Upper lobe of left lung (tissue), 6 donors: ENCODE results near the gene MED14. TPM values are rescaled to one million over a fixed set of nuclear protein-coding genes. Genes with fewer than 3 reads are reported as not detected.

Source experiments
- ATAC-seq, 2 donors: fragments of 200-7000 bp; cut with Tn5 transposase; one replicate each; pipeline ENCODE4 v1.9.1; 2022; ENCODE audit warnings: mild to moderate bottlenecking in 2 of 2, moderate library complexity in 2 of 2; ENCODE audit not compliant: low FRiP score in 2 of 2
- DNase-seq, 2 donors: peaks; one replicate each; pipeline ENCODE4 v3.0.0-alpha.2; 2019 to 2020
- H3K27ac ChIP-seq, 4 donors: fragments of 200-600 bp; sonication (generic); one replicate each; pipeline ENCODE4 v1.5.1; 2016 to 2019
- H3K27me3 ChIP-seq, 4 donors: fragments of 200-600 bp; sonication (generic); one replicate each; pipeline ENCODE4 v1.5.1; 2017 to 2019
- H3K36me3 ChIP-seq, 4 donors: fragments of 200-600 bp; sonication (generic); one replicate each; pipeline ENCODE4 v1.5.1; 2016 to 2019
- H3K4me1 ChIP-seq, 4 donors: fragments of 200-600 bp; sonication (generic); one replicate each; pipeline ENCODE4 v1.5.1; 2018 to 2019
- H3K4me3 ChIP-seq, 4 donors: fragments of 200-600 bp; sonication (generic); one replicate each; pipeline ENCODE4 v1.5.1; 2017 to 2019; ENCODE audit warnings: mild to moderate bottlenecking in 2 of 4, moderate library complexity in 1 of 4
- H3K9me3 ChIP-seq, 4 donors: fragments of 200-600 bp; sonication (generic); one replicate each; pipeline ENCODE4 v1.5.1; 2018 to 2019
- CTCF ChIP-seq, 6 experiments: fragments of 450-650 bp in 4 of 6; fragments of 200-600 bp in 2 of 6; sonication (generic) in 2 of 6; IDR thresholded peaks; one replicate each; pipeline ENCODE4 v1.5.1; 2016 to 2019; ENCODE audit warnings: antibody characterized with exemption in 6 of 6
- EP300 ChIP-seq, 4 donors: sonication (generic); formaldehyde crosslinking; IDR thresholded peaks; one replicate each; pipeline ENCODE4 v1.5.1; 2017; ENCODE audit warnings: antibody characterized with exemption in 4 of 4, control low read depth in 2 of 4
- POLR2A ChIP-seq, 4 donors: fragments of 450-650 bp; IDR thresholded peaks; one replicate each; pipeline ENCODE4 v1.5.1; 2016 to 2017; ENCODE audit warnings: antibody characterized with exemption in 4 of 4, mild to moderate bottlenecking in 2 of 4
- POLR2AphosphoS5 ChIP-seq, 2 donors: sonication (generic); formaldehyde crosslinking; IDR thresholded peaks; one replicate each; pipeline ENCODE4 v1.5.1; 2017; ENCODE audit warnings: antibody characterized with exemption in 2 of 2
- WGBS, 2 donors: methylation state at CpG; one replicate each; pipeline ENCODE4 v1.1.5; 2017 to 2018; 5-methylcytosine and 5-hydroxymethylcytosine counted together
- total RNA-seq, 6 donors: library from RNA; depleted of rRNA in 4 of 6; stranded (reverse); fragments of >200 nt in 4 of 6; gene quantifications; one replicate each; pipeline versions ENCODE4 v1.1.0 to v1.2.1, GENCODE V29; 2016 to 2021
- donor health status: DM: no; HTN: no; CAD: no; lungs with moderate emphysema.
- donor health status: DM: no; HTN: yes; CAD: no; lungs with severe emphysema.

The MED14 gene
- total RNA-seq, 6 donors from 2014 or later = 20.4 to 49.2 (median 37.8) TPM

- H3K4me1 ChIP-seq = no peaks in the 10 kb centered on the region
- no peaks in the 10 kb centered on the region for H3K27me3 ChIP-seq
- peaks cover 0 to 12% (median 0%) of the 10 kb centered on the region in 4 donors for H3K36me3 ChIP-seq
- H3K27ac ChIP-seq = no peak overlapping the region
- ATAC-seq = no peak
- peaks cover 0 to 5% (median 0%) of the 10 kb centered on the region in 4 donors for H3K9me3 ChIP-seq
- no peak for TF ChIP-seq EP300 (IDR thresholded peaks at IDR 0.05)
- TF ChIP-seq POLR2A (IDR thresholded peaks at IDR 0.05) = no peak
- no peak for TF ChIP-seq POLR2AphosphoS5 (IDR thresholded peaks at IDR 0.05)
- no peak for TF ChIP-seq CTCF (IDR thresholded peaks at IDR 0.05)
- H3K4me3 ChIP-seq = no peak overlapping the region
- DNase-seq = no peak
- 86 to 88% methylated on average over 1 of the region's 1 CpG for WGBS, 2 donors
Measured at GRCh38 chrX:40698851-40699250, 36.5 kb downstream of the MED14 start.

GRCh38 chrX:40694802-40695201 is 40.5 kb downstream of the MED14 start:
- H3K27me3 ChIP-seq = no peaks in the 10 kb centered on the region
- no peak for TF ChIP-seq POLR2A (IDR thresholded peaks at IDR 0.05)
- TF ChIP-seq CTCF (IDR thresholded peaks at IDR 0.05) = no peak
- no peak for TF ChIP-seq EP300 (IDR thresholded peaks at IDR 0.05)
- no peak for TF ChIP-seq POLR2AphosphoS5 (IDR thresholded peaks at IDR 0.05)
- DNase-seq (no peak), ATAC-seq (no peak)
- H3K4me1 ChIP-seq = no peaks in the 10 kb centered on the region
- no peak overlapping the region for H3K4me3 ChIP-seq
- peaks cover 0 to 5% (median 0%) of the 10 kb centered on the region in 4 donors for H3K9me3 ChIP-seq
- WGBS, 2 donors = 82 to 88% methylated on average over 1 of the region's 1 CpG
- H3K27ac ChIP-seq = no peak overlapping the region
- peaks cover 0 to 19% (median 2%) of the 10 kb centered on the region in 4 donors for H3K36me3 ChIP-seq

- no peak for DNase-seq
- no peak for TF ChIP-seq EP300 (IDR thresholded peaks at IDR 0.05)
- TF ChIP-seq POLR2A (IDR thresholded peaks at IDR 0.05) = no peak
- TF ChIP-seq POLR2AphosphoS5 (IDR thresholded peaks at IDR 0.05) = no peak
- no peak for TF ChIP-seq CTCF (IDR thresholded peaks at IDR 0.05)
- ATAC-seq = no peak
Measured at GRCh38 chrX:40688929-40689328, 46.4 kb downstream of the MED14 start.

DNA sequence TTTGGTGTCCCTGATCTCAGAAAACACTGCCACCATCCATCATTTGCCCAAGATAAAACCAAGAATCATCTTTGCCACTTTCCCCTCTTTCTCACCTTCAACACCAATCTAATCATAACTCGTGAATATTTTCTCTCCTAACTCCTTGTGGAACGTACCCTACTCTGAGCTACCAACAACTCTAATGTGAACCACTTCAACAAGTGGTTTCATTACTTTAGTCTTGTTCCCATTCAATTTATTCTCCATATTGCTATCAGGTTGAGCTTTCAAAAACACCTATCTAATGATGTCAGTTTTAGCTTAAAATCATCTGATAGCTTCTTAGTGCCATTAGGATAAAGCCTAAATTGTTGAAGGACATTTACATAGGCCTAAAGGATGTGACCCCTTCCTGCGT is 48.2 kb downstream of the MED14 start:
- H3K9me3 ChIP-seq = no peaks in the 10 kb centered on the region
- TF ChIP-seq EP300 (IDR thresholded peaks at IDR 0.05) (no peak), POLR2A (IDR thresholded peaks at IDR 0.05) (no peak), POLR2AphosphoS5 (IDR thresholded peaks at IDR 0.05) (no peak), CTCF (IDR thresholded peaks at IDR 0.05) (no peak)
- H3K27me3 ChIP-seq = no peaks in the 10 kb centered on the region
- H3K4me3 ChIP-seq = no peak overlapping the region
- H3K27ac ChIP-seq = no peak overlapping the region
- H3K4me1 ChIP-seq = no peaks in the 10 kb centered on the region
- 98 to 99% methylated on average over 3 of the region's 3 CpGs for WGBS, 2 donors
- ATAC-seq = no peak
- peaks cover 0 to 27% (median 2%) of the 10 kb centered on the region in 4 donors for H3K36me3 ChIP-seq
- no peak for DNase-seq

More at GRCh38 chrX:40688929-40689328, 46.4 kb downstream of the MED14 start:
- Histone ChIP-seq H3K4me1 (no peaks in the 10 kb centered on the region), H3K4me3 (no peak overlapping the region), H3K27ac (no peak overlapping the region), H3K36me3 (peaks cover 0 to 30% (median 2%) of the 10 kb centered on the region in 4 donors), H3K9me3 (no peaks in the 10 kb centered on the region), H3K27me3 (no peaks in the 10 kb centered on the region)

DNA sequence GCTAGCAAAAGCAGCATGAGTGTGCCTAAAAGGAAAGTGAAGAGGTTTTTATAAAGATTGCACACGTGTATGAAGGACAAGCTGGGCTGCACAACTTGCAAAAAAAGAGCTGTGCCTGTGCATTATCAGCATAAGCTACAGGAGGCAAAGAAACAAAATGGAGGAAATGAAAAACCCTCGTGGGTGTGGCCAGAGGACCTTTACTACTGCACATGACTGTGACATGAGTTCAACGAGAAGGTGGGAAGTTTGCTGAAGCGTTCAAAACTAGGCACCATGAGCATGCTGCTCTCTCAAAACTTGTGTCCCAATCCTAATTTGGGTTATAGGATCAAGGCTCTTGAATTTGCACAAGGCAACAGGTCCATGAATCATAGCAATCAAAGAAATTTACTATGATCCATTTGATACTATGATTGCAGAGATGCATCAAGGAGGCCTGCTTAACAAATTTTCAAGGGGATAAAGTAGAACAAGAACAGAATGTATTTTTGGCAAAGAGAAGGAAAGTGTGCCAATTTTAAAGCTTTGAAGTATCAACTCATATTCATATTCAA is 49.9 kb downstream of the MED14 start:
- no peak overlapping the region for H3K4me3 ChIP-seq
- WGBS, 2 donors = 62 to 68% methylated on average over 4 of the region's 4 CpGs

More for the DNA sequence above, 49.9 kb downstream of the MED14 start:
- DNase-seq (no peak), ATAC-seq (no peak)
- Histone ChIP-seq H3K4me1 (no peaks in the 10 kb centered on the region), H3K27ac (no peak overlapping the region), H3K9me3 (no peaks in the 10 kb centered on the region), H3K36me3 (peaks cover 0 to 24% (median 0%) of the 10 kb centered on the region in 4 donors), H3K27me3 (no peaks in the 10 kb centered on the region)
- TF ChIP-seq EP300 (IDR thresholded peaks at IDR 0.05) (no peak), CTCF (IDR thresholded peaks at IDR 0.05) (no peak), POLR2A (IDR thresholded peaks at IDR 0.05) (no peak), POLR2AphosphoS5 (IDR thresholded peaks at IDR 0.05) (no peak)
